HUES64 (cell line): ENCODE results near the gene OSBPL10.
A peak's percentile ranks its signal among the peaks of the same experiment; 100 is the strongest.

Experiments
- H3K27ac ChIP-seq: 2 replicates; pipeline ENCODE4 v1.7.0; 2013; ENCODE audit warnings: low read depth, low read length, inconsistent platforms
- H3K27me3 ChIP-seq: 2 replicates; pipeline ENCODE4 v1.6.1; 2013; ENCODE audit warnings: mild to moderate bottlenecking, low read length; ENCODE audit not compliant: insufficient read depth
- H3K36me3 ChIP-seq: 2 replicates; pipeline ENCODE4 v1.6.1; 2013; ENCODE audit warnings: mild to moderate bottlenecking, low read length; ENCODE audit not compliant: insufficient read depth
- H3K4me1 ChIP-seq: 2 replicates; pipeline ENCODE4 v1.6.1; 2013; ENCODE audit warnings: mild to moderate bottlenecking, low read length, moderate library complexity; ENCODE audit not compliant: insufficient read depth
- H3K4me3 ChIP-seq: 2 replicates; pipeline ENCODE4 v1.5.1; 2013; ENCODE audit warnings: mild to moderate bottlenecking, low read length, moderate library complexity
- H3K9ac ChIP-seq: 2 replicates; pipeline ENCODE4 v1.6.1; 2013; ENCODE audit warnings: mild to moderate bottlenecking, low read depth, low read length
- H3K9me3 ChIP-seq: 2 replicates; pipeline ENCODE4 v1.6.1; 2013; ENCODE audit warnings: low read depth, low read length; ENCODE audit not compliant: insufficient read depth
- WGBS: fragments of 150-250, 120-280 bp; methylation state at CpG from one replicate; pipeline ENCODE4 v1.1.7; 2013; ENCODE audit warnings: missing lambda C conversion rate; 5-methylcytosine and 5-hydroxymethylcytosine counted together

The OSBPL10 gene

GRCh38 chr3:31924610-31925270 lies 56.3 kb downstream of the OSBPL10 start:
- Histone ChIP-seq H3K27me3 (no peaks in the 10 kb centered on the region), H3K9me3 (peaks cover 8% of the 10 kb centered on the region), H3K4me3 (no peak overlapping the region), H3K9ac (no peak overlapping the region), H3K27ac (no peak overlapping the region), H3K4me1 (peaks cover 23% of the 10 kb centered on the region), H3K36me3 (peaks cover 6% of the 10 kb centered on the region; the same call in 1 of the 2 replicates)
- WGBS, result 92% methylated on average over 2 of the region's 2 CpGs

DNA sequence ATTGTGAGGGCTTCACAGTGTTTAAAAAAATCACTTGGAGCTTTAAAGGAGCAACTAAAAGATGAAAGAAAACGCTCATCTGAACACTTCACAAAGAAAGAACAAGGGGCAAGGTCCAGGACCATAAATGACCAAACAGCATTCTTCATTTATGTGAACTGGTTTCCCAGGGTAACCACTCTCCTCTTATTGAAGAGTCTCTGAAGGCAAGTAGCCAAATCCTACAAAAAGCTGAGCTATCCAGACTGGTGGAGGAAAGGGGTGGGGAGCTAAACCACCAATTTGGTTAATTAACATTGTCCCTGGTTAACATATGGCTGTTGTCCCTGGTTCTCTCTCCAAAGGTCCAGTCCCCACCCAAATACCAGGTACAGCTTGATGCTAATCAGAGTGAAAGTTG lies 58.1 kb downstream of the OSBPL10 start:
- no peak overlapping the region for H3K4me3 ChIP-seq
- H3K36me3 ChIP-seq, result peaks cover 6% of the 10 kb centered on the region; the same call in 1 of the 2 replicates
- no peak overlapping the region for H3K9ac ChIP-seq
- peaks cover 8% of the 10 kb centered on the region for H3K9me3 ChIP-seq
- 95% methylated on average over 1 of the region's 1 CpG for WGBS
- no peaks in the 10 kb centered on the region for H3K27me3 ChIP-seq
- no peak overlapping the region for H3K27ac ChIP-seq
- peaks cover 30% of the 10 kb centered on the region for H3K4me1 ChIP-seq

DNA sequence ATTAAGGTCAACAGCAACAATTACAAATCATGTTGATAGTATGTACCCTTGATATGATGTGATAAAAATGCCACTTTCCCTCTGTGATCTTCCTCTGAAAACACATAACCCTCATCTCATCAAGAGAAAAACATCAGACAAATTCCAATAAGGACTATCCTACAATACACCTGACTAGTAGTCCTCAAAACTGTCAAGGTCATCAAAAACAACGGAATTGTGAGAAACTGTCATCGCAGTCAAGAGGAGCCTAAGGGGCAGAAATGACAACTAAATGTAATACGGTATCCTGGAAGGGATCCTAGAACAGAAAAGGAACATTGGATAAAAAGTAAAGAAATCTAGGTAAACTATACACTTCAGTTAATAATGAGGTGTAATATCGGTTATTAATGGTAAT lies 59.2 kb downstream of the OSBPL10 start:
- 79% methylated on average over 3 of the region's 4 CpGs for WGBS
- Histone ChIP-seq H3K4me3 (no peak overlapping the region), H3K36me3 (peaks cover 6% of the 10 kb centered on the region; the same call in 1 of the 2 replicates), H3K27me3 (no peaks in the 10 kb centered on the region), H3K4me1 (peaks cover 36% of the 10 kb centered on the region), H3K27ac (no peak overlapping the region), H3K9ac (no peak overlapping the region), H3K9me3 (peaks cover 8% of the 10 kb centered on the region)

DNA sequence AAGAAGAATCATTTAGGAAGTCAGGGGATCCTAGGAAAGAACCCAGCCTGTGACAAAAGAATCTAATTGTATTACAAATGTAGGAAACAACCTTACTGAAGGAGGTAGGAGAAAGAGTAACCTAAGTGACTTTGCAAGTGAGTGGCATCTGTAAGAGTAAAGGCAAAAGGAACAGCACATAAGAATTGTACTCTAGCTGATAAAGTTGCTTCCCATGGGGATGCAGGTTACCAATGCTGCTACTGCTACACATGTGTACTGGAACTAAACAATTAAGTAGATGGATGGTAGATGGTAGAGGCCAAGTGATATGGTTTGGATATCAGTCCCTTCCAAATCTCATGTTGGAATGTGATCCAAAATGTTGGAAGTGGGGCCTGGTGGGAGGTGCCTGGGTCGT lies 60.8 kb downstream of the OSBPL10 start:
- peaks cover 6% of the 10 kb centered on the region; the same call in 1 of the 2 replicates for H3K36me3 ChIP-seq
- H3K4me3 ChIP-seq, result no peak overlapping the region
- H3K27ac ChIP-seq, result no peak overlapping the region
- no peak overlapping the region for H3K9ac ChIP-seq
- peaks cover 45% of the 10 kb centered on the region for H3K4me1 ChIP-seq
- no peaks in the 10 kb centered on the region for H3K27me3 ChIP-seq
- peaks cover 8% of the 10 kb centered on the region for H3K9me3 ChIP-seq
- 83% methylated on average over 1 of the region's 1 CpG for WGBS

DNA sequence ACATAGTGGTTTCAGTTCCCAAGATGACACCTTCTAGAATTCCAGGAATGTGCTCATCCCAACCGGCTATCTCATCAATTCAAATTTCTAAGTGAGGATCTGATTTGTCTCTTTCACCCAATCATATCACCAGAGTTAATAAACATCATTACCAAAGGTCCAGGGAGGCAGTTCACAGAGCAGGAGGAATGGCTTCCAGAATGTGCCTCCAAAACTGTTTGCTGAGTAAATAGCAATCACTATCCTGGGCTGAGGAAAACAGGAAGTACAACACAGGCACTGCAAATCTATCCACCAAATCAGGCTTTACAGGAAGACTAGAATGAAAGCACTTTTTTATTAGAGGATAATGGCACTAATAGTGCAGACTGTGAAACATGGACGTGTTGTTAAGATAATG lies 61.5 kb downstream of the OSBPL10 start:
- 88% methylated on average over 1 of the region's 2 CpGs for WGBS
- Histone ChIP-seq H3K27ac (no peak overlapping the region), H3K4me1 (peaks cover 45% of the 10 kb centered on the region)

DNA sequence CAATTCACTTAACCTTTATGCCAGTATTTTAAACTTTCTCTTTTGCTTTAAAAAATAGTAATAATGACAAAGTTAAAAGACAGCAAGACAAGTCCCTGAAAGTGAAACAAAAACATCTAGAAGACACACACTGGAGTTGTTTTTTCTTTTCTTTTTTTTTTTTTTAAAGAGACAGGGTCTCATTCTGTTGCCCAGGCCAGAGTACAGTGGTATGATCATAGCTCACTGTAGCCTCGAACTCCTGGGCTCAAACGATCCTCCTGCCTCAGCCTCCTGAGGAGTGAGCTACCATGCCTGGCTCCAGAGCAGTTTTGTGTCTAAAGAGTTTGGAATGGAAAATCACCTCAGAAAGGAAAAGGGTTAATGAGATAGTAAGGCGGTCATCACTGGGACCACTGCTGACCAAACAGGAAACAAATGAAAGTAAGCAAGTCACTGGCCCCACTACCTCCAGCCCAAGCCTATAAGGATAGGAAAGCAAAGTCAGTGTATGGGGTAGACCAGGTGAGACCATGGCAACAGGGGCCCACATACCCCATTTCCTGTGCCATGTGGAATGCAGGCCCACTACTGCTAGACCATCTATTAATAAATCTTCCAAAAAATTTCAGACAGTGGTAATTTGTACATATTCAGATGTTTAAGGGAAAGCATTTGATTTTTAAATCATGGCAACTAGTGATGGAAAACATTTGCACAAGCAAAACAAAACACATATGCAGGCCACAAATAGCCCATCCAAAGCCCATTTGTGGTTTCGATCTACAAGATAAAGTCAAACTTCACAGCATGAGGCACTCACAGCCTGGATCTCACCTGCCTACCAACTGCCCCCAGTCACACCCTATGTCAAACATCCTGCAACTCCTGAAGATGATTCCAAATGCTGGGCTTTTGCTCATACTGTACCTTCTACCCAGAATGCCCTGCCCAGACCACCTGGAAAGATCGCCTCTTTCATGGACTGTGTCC lies 62.6 kb downstream of the OSBPL10 start:
- Histone ChIP-seq H3K36me3 (peaks cover 8% of the 10 kb centered on the region; the same call in 1 of the 2 replicates), H3K27ac (peak overlapping the region; percentile 19; the same call in 1 of the 2 replicates), H3K9me3 (peaks cover 8% of the 10 kb centered on the region), H3K4me3 (no peak overlapping the region), H3K4me1 (peaks cover 45% of the 10 kb centered on the region), H3K9ac (no peak overlapping the region), H3K27me3 (no peaks in the 10 kb centered on the region)
- 95% methylated on average over 5 of the region's 5 CpGs for WGBS

More for the DNA sequence above, 61.5 kb downstream of the OSBPL10 start:
- Histone ChIP-seq H3K27me3 (no peaks in the 10 kb centered on the region), H3K9ac (no peak overlapping the region), H3K4me3 (no peak overlapping the region), H3K9me3 (peaks cover 8% of the 10 kb centered on the region), H3K36me3 (peaks cover 8% of the 10 kb centered on the region; the same call in 1 of the 2 replicates)

DNA sequence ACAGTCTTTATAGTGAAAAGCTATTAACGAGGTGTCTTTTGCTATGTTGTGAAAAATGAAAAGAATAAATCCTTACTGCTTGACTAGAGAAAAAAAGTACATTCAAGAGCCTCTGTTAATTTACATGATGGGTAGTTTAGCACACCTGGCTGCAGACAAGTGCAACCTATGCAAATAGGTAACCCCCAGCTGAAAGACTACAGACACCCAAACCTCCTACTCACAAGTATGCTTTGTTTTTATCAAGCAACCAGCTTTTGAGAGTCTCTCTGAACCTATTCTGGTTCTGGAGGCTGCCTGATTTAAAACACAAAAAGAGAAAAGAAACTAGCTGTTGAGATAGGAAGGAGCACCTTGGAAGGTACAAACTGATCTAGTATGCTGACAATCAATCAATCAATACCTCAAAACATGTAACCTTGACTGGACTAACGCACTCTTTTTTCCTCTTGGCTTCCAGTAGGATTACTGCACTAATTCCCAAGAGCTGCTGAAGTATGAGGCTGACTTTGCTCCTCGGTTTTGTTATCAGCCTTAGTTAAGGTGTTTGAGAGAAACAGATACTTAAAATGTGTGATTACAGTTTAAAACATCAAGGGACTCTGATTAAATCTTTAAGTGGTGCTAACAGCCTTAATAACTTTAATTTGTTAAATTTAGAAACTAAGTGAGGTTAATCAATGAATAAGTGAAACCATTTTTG lies 63.6 kb downstream of the OSBPL10 start:
- Histone ChIP-seq H3K4me3 (peak overlapping the region; percentile 5; the same call in 1 of the 2 replicates), H3K4me1 (peaks cover 36% of the 10 kb centered on the region), H3K36me3 (peaks cover 8% of the 10 kb centered on the region; the same call in 1 of the 2 replicates), H3K9me3 (peaks cover 8% of the 10 kb centered on the region), H3K27me3 (no peaks in the 10 kb centered on the region), H3K27ac (peak overlapping the region; percentile 73; the same call in 1 of the 2 replicates), H3K9ac (no peak overlapping the region)
- 44% methylated on average over 3 of the region's 3 CpGs for WGBS

DNA sequence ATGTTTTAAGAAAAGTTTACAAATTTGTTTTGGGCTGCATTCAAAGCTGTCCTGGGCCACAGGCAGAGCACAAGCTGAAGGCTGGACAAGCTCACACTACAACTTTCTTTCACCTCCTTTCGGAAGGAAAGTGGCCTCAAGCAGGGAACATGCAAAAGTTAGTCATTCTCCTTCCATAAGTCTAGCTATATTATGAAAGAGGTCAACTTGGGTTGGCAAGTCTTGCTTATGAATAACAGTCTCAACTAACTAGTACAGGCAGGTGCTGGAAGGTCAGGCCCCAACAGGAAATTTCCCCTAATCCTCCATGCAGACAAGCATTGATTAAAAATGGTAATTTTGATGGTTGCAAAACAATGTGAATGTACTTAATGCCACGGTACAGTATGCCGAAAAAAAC lies 69.4 kb downstream of the OSBPL10 start:
- Histone ChIP-seq H3K9ac (no peak overlapping the region), H3K4me3 (no peak overlapping the region), H3K4me1 (peaks cover 24% of the 10 kb centered on the region), H3K36me3 (0 out of 2 replicates have a peak, but pooled peaks cover 2% of the 10 kb centered on the region), H3K9me3 (no peaks in the 10 kb centered on the region), H3K27me3 (no peaks in the 10 kb centered on the region), H3K27ac (no peak overlapping the region)
- WGBS, result 100% methylated on average over 1 of the region's 3 CpGs

DNA sequence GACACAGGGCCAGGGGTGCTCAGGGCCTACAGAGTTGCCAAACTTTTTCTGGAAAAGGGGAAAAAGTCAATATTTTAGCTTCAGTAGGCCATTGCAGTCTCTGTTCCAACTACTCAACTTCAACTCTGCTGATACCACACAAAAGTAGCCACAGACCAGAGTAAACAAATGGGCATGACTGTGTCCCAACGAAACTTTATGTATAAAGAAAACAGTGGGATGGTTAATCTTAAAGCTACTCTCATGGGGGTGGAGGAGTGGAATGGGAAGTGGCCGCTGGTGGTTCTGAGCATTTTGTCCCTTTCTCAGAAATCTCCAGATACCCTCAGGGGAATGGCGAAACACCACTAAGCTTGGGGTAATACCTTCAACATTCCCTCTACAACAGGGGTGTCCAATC lies 69.9 kb downstream of the OSBPL10 start:
- H3K36me3 ChIP-seq, result 0 out of 2 replicates have a peak, but pooled peaks cover 2% of the 10 kb centered on the region
- H3K9me3 ChIP-seq, result no peaks in the 10 kb centered on the region
- no peak overlapping the region for H3K9ac ChIP-seq
- H3K27me3 ChIP-seq, result no peaks in the 10 kb centered on the region
- H3K4me1 ChIP-seq, result peaks cover 19% of the 10 kb centered on the region
- no peak overlapping the region for H3K27ac ChIP-seq
- H3K4me3 ChIP-seq, result no peak overlapping the region
- WGBS, result 94% methylated on average over 3 of the region's 3 CpGs

GRCh38 chr3:31909455-31909854 lies 71.6 kb downstream of the OSBPL10 start:
- H3K27me3 ChIP-seq, result no peaks in the 10 kb centered on the region
- H3K9me3 ChIP-seq, result no peaks in the 10 kb centered on the region
- peaks cover 17% of the 10 kb centered on the region; the same call in 1 of the 2 replicates for H3K4me1 ChIP-seq
- 88% methylated on average over 7 of the region's 7 CpGs for WGBS
- H3K27ac ChIP-seq, result no peak overlapping the region
- H3K4me3 ChIP-seq, result no peak overlapping the region
- no peak overlapping the region for H3K9ac ChIP-seq
- H3K36me3 ChIP-seq, result no peaks in the 10 kb centered on the region
